ENCODE data around the gene IFT43. TPM values are rescaled to one million over a fixed set of nuclear protein-coding genes. Genes with fewer than 3 reads are reported as not detected.

IFT43 gene
- total RNA-seq, 1 experiment from 2014 or later = 31.6 TPM

DNA sequence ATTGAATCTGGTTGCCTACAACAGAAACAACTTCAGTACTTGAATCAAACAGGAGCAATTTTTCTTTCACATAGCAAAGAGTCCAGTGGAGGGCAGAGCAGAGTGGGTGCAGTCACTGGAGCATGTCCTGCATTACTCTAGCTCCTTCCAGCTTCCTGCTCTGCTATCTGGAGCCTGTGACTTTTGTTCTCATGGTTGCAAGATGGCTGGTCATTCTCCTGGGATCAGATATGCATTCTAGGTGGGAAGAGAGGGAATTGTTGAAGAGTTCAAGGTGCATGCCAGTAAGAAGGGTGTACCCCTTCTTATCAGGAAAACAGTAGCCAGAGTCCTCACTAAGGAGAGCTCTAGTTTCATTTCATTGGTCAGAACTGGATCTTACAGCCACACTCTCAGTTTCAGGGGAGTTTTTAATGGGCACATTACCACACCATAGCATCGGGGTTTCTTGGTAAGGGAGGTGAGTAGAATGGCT lies 8.0 kb downstream of the IFT43 start:
- H3K9me2 ChIP-seq (replicated peaks; ENCODE audit: insufficient read depth, low read length) = no peaks in the 10 kb centered on the region
- no peak overlapping the region for H3K4me3 ChIP-seq (ENCODE audit: low read length)

GRCh38 chr14:75995372-75996041 lies 9.9 kb downstream of the IFT43 start:
- peaks cover 4% of the 10 kb centered on the region; the same call in 1 of the 2 replicates for H3K36me3 ChIP-seq (ENCODE audit: insufficient read depth, low read length)
- no peak for DNase-seq
- H3K4me1 ChIP-seq (ENCODE audit: low read length) = peaks cover 14% of the 10 kb centered on the region
- H2AFZ ChIP-seq (ENCODE audit: low read length) = no peak overlapping the region
- no peak overlapping the region for H3K9ac ChIP-seq (ENCODE audit: low read length)
- no peak overlapping the region for H3K27ac ChIP-seq (ENCODE audit: low read length)
- no peak overlapping the region for H3K4me2 ChIP-seq (ENCODE audit: low read depth, low read length, poor library complexity, severe bottlenecking)
- H3K9me2 ChIP-seq (replicated peaks; ENCODE audit: insufficient read depth, low read length) = no peaks in the 10 kb centered on the region
- H3K4me3 ChIP-seq (ENCODE audit: low read length) = no peak overlapping the region
- H4K20me1 ChIP-seq (ENCODE audit: insufficient read depth, low read depth, low read length) = no peaks in the 10 kb centered on the region
- no peaks in the 10 kb centered on the region for H3K79me2 ChIP-seq (ENCODE audit: low read length)
- H3K9me3 ChIP-seq (ENCODE audit: low read length) = no peaks in the 10 kb centered on the region
- no peaks in the 10 kb centered on the region for H3K27me3 ChIP-seq (ENCODE audit: low read length)

More for the DNA sequence above, 8.0 kb downstream of the IFT43 start:
- H2AFZ ChIP-seq (ENCODE audit: low read length) = peak overlapping the region; percentile 60; the same call in 1 of the 2 replicates
- H3K79me2 ChIP-seq (ENCODE audit: low read length) = no peaks in the 10 kb centered on the region
- H3K27ac ChIP-seq (ENCODE audit: low read length) = peak overlapping the region; percentile 22
- no peaks in the 10 kb centered on the region for H4K20me1 ChIP-seq (ENCODE audit: insufficient read depth, low read depth, low read length)
- H3K27me3 ChIP-seq (ENCODE audit: low read length) = no peaks in the 10 kb centered on the region
- peak; percentile 73 for DNase-seq
- H3K4me2 ChIP-seq (ENCODE audit: low read depth, low read length, poor library complexity, severe bottlenecking) = peak overlapping the region; percentile 8
- H3K4me1 ChIP-seq (ENCODE audit: low read length) = peaks cover 14% of the 10 kb centered on the region
- peak overlapping the region; percentile 26; the same call in 1 of the 2 replicates for H3K9ac ChIP-seq (ENCODE audit: low read length)
- no peaks in the 10 kb centered on the region for H3K9me3 ChIP-seq (ENCODE audit: low read length)
- peaks cover 4% of the 10 kb centered on the region; the same call in 1 of the 2 replicates for H3K36me3 ChIP-seq (ENCODE audit: insufficient read depth, low read length)

GRCh38 chr14:75996488-75996887 lies 10.9 kb downstream of the IFT43 start:
- Histone ChIP-seq H3K9me2 (replicated peaks; ENCODE audit: insufficient read depth, low read length) (no peaks in the 10 kb centered on the region), H3K79me2 (ENCODE audit: low read length) (no peaks in the 10 kb centered on the region)

GRCh38 chr14:75999511-76000190 lies 14.1 kb downstream of the IFT43 start:
- Histone ChIP-seq H3K9me3 (ENCODE audit: low read length) (no peaks in the 10 kb centered on the region), H3K79me2 (ENCODE audit: low read length) (no peaks in the 10 kb centered on the region)

More at GRCh38 chr14:75996488-75996887, 10.9 kb downstream of the IFT43 start:
- Histone ChIP-seq H3K4me1 (ENCODE audit: low read length) (peaks cover 14% of the 10 kb centered on the region), H3K36me3 (ENCODE audit: insufficient read depth, low read length) (peaks cover 4% of the 10 kb centered on the region; the same call in 1 of the 2 replicates), H4K20me1 (ENCODE audit: insufficient read depth, low read depth, low read length) (no peaks in the 10 kb centered on the region), H3K27ac (ENCODE audit: low read length) (no peak overlapping the region), H3K9ac (ENCODE audit: low read length) (no peak overlapping the region), H2AFZ (ENCODE audit: low read length) (no peak overlapping the region), H3K4me3 (ENCODE audit: low read length) (no peak overlapping the region), H3K4me2 (ENCODE audit: low read depth, low read length, poor library complexity, severe bottlenecking) (no peak overlapping the region), H3K9me3 (ENCODE audit: low read length) (no peaks in the 10 kb centered on the region), H3K27me3 (ENCODE audit: low read length) (no peaks in the 10 kb centered on the region)
- DNase-seq = no peak

DNA sequence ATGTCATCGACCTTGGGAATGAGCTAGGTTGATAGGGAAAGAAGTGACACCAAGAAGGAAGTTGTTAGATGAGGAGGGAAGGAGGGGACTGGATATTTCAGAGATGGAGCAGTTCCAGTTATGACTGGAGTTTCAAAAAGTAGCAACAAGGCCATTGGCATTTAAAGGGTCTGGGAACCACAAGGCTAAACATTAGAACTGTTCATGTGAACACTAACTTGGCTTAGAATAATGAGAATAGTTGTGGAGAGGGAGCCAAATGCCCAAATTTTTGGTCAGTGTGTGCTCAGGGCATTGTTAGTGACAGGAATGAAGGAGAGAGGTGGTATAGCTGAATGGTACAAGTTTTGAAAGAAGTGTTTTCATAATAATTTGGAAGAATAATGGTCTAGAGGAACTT lies 16.8 kb downstream of the IFT43 start:
- Histone ChIP-seq H3K36me3 (ENCODE audit: insufficient read depth, low read length) (peaks cover 18% of the 10 kb centered on the region), H3K27me3 (ENCODE audit: low read length) (no peaks in the 10 kb centered on the region), H3K4me3 (ENCODE audit: low read length) (no peak overlapping the region), H3K9me2 (replicated peaks; ENCODE audit: insufficient read depth, low read length) (no peaks in the 10 kb centered on the region), H3K4me2 (ENCODE audit: low read depth, low read length, poor library complexity, severe bottlenecking) (no peak overlapping the region), H3K79me2 (ENCODE audit: low read length) (no peaks in the 10 kb centered on the region), H3K9ac (ENCODE audit: low read length) (no peak overlapping the region), H4K20me1 (ENCODE audit: insufficient read depth, low read depth, low read length) (no peaks in the 10 kb centered on the region), H3K4me1 (ENCODE audit: low read length) (no peaks in the 10 kb centered on the region), H2AFZ (ENCODE audit: low read length) (no peak overlapping the region), H3K9me3 (ENCODE audit: low read length) (0 out of 2 replicates have a peak, but pooled peaks cover 3% of the 10 kb centered on the region), H3K27ac (ENCODE audit: low read length) (no peak overlapping the region)
- no peak for DNase-seq

More at GRCh38 chr14:75999511-76000190, 14.1 kb downstream of the IFT43 start:
- Histone ChIP-seq H3K36me3 (ENCODE audit: insufficient read depth, low read length) (peaks cover 11% of the 10 kb centered on the region; the same call in 1 of the 2 replicates), H3K4me3 (ENCODE audit: low read length) (no peak overlapping the region), H3K4me2 (ENCODE audit: low read depth, low read length, poor library complexity, severe bottlenecking) (no peak overlapping the region), H3K27ac (ENCODE audit: low read length) (no peak overlapping the region), H3K27me3 (ENCODE audit: low read length) (no peaks in the 10 kb centered on the region), H4K20me1 (ENCODE audit: insufficient read depth, low read depth, low read length) (no peaks in the 10 kb centered on the region), H2AFZ (ENCODE audit: low read length) (no peak overlapping the region), H3K9ac (ENCODE audit: low read length) (no peak overlapping the region), H3K4me1 (ENCODE audit: low read length) (no peaks in the 10 kb centered on the region), H3K9me2 (replicated peaks; ENCODE audit: insufficient read depth, low read length) (no peaks in the 10 kb centered on the region)
- DNase-seq = no peak

- Histone ChIP-seq H3K9me3 (ENCODE audit: low read length) (0 out of 2 replicates have a peak, but pooled peaks cover 3% of the 10 kb centered on the region), H4K20me1 (ENCODE audit: insufficient read depth, low read depth, low read length) (no peaks in the 10 kb centered on the region), H3K9me2 (replicated peaks; ENCODE audit: insufficient read depth, low read length) (no peaks in the 10 kb centered on the region), H3K9ac (ENCODE audit: low read length) (no peak overlapping the region), H2AFZ (ENCODE audit: low read length) (no peak overlapping the region), H3K4me3 (ENCODE audit: low read length) (no peak overlapping the region), H3K4me2 (ENCODE audit: low read depth, low read length, poor library complexity, severe bottlenecking) (no peak overlapping the region), H3K4me1 (ENCODE audit: low read length) (no peaks in the 10 kb centered on the region), H3K27me3 (ENCODE audit: low read length) (no peaks in the 10 kb centered on the region), H3K79me2 (ENCODE audit: low read length) (no peaks in the 10 kb centered on the region), H3K36me3 (ENCODE audit: insufficient read depth, low read length) (peaks cover 14% of the 10 kb centered on the region), H3K27ac (ENCODE audit: low read length) (no peak overlapping the region)
- no peak for DNase-seq
Observed at GRCh38 chr14:76006253-76006652, 20.7 kb downstream of the IFT43 start.

DNA sequence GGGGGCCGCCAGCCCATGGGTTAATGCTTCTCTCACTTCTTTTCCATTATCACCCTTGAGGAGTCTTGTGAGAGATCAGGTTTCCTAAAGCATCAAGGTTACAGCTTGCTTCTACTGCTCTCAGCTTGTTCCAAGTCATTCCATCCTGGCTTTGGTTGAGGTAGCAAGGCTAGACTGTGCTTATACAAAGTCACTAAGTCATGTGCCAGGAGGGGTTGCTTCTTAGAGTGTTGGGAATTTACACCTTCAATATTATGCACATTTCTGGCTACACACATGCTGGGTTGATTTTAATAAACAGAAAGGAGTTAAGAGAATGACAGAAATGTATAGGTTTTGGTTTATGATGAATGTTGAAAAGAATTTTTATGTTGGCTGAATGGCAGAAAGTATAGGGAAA lies 21.8 kb downstream of the IFT43 start:
- Histone ChIP-seq H3K4me1 (ENCODE audit: low read length) (no peaks in the 10 kb centered on the region), H3K27me3 (ENCODE audit: low read length) (no peaks in the 10 kb centered on the region), H2AFZ (ENCODE audit: low read length) (no peak overlapping the region), H3K4me2 (ENCODE audit: low read depth, low read length, poor library complexity, severe bottlenecking) (no peak overlapping the region), H3K27ac (ENCODE audit: low read length) (no peak overlapping the region), H3K9me3 (ENCODE audit: low read length) (0 out of 2 replicates have a peak, but pooled peaks cover 3% of the 10 kb centered on the region), H3K36me3 (ENCODE audit: insufficient read depth, low read length) (peaks cover 14% of the 10 kb centered on the region), H3K9me2 (replicated peaks; ENCODE audit: insufficient read depth, low read length) (no peaks in the 10 kb centered on the region), H3K9ac (ENCODE audit: low read length) (no peak overlapping the region), H3K79me2 (ENCODE audit: low read length) (no peaks in the 10 kb centered on the region), H4K20me1 (ENCODE audit: insufficient read depth, low read depth, low read length) (no peaks in the 10 kb centered on the region), H3K4me3 (ENCODE audit: low read length) (no peak overlapping the region)
- DNase-seq = no peak

- Histone ChIP-seq H3K27ac (ENCODE audit: low read length) (no peak overlapping the region), H3K9me2 (replicated peaks; ENCODE audit: insufficient read depth, low read length) (no peaks in the 10 kb centered on the region), H3K9ac (ENCODE audit: low read length) (no peak overlapping the region), H3K4me3 (ENCODE audit: low read length) (no peak overlapping the region), H3K9me3 (ENCODE audit: low read length) (0 out of 2 replicates have a peak, but pooled peaks cover 3% of the 10 kb centered on the region), H3K27me3 (ENCODE audit: low read length) (no peaks in the 10 kb centered on the region), H3K4me2 (ENCODE audit: low read depth, low read length, poor library complexity, severe bottlenecking) (no peak overlapping the region), H4K20me1 (ENCODE audit: insufficient read depth, low read depth, low read length) (no peaks in the 10 kb centered on the region), H3K36me3 (ENCODE audit: insufficient read depth, low read length) (peaks cover 14% of the 10 kb centered on the region), H3K4me1 (ENCODE audit: low read length) (no peaks in the 10 kb centered on the region), H3K79me2 (ENCODE audit: low read length) (no peaks in the 10 kb centered on the region), H2AFZ (ENCODE audit: low read length) (no peak overlapping the region)
- no peak for DNase-seq
Observed at GRCh38 chr14:76007852-76008251, 22.3 kb downstream of the IFT43 start.

All from Karpas-422 (cell line).